HepG2 (cell line): ENCODE results near the gene CAMTA1. TPM values are rescaled to one million over a fixed set of nuclear protein-coding genes. Genes with fewer than 3 reads are reported as not detected.

Experiments
- ATAC-seq: fragments of 200-7000 bp; cut with Tn5 transposase; 3 replicates; pipeline ENCODE4 v1.9.1; 2020; ENCODE audit warnings: mild to moderate bottlenecking, moderate library complexity
- BruUV-seq: library from RNA; stranded (reverse); fragments of 400-500 nt; replicated peaks from 2 replicates; lab custom pipeline; 2021; lab: Mats Ljungman, UMichigan
- CTCF ChIA-PET: fragments of 300-600 bp; formaldehyde crosslinking; extraction: SDS; loops from one replicate; lab custom pipeline; 2021; ENCODE audit warnings: low total read pairs, inconsistent platforms, low intra/inter-chr PET ratio; lab: Yijun Ruan, JAX
- POLR2A ChIA-PET: fragments of 350-600 bp; sonication (Branson Sonifier 250); formaldehyde crosslinking; loops from one replicate; lab custom pipeline; 2020; ENCODE audit warnings: antibody characterized with exemption, inconsistent platforms; lab: Yijun Ruan, JAX
- DNase-seq: peaks from one replicate; pipeline ENCODE4 v3.0.0-alpha.2; 2015; ENCODE audit warnings: low spot score
- FAIRE-seq: peaks from 3 replicates; lab custom pipeline; 2011; peaks lifted over from hg19 to GRCh38; lab: Jason Lieb, UNC
- H2AFZ ChIP-seq: one replicate; pipeline ENCODE4 v1.6.1; 2011; ENCODE audit warnings: low read length, inconsistent platforms
- H3K27ac ChIP-seq: fragments of 300-600 bp; 3 replicates; pipeline ENCODE4 v1.8.0; 2011; ENCODE audit warnings: mixed run types, mild to moderate bottlenecking, mixed read lengths, low read length, inconsistent platforms; ENCODE audit not compliant: insufficient read depth; ENCODE audit errors: extremely low read length
- H3K27me3 ChIP-seq, 2 experiments: fragments of 200-600 bp in 1 of 2; 2 replicates in 1 of 2; 3 replicates in 1 of 2; pipeline versions ENCODE4 v1.6.0 to v1.8.0; 2011; ENCODE audit warnings: low read length in 2 of 2, mild to moderate bottlenecking in 2 of 2, moderate library complexity in 2 of 2, inconsistent platforms in 1 of 2; ENCODE audit not compliant: insufficient read depth in 2 of 2, control insufficient read depth in 1 of 2
- H3K36me3 ChIP-seq, 2 experiments: fragments of 200-600 bp in 1 of 2; replicated peaks in 1 of 2; 2 replicates in 1 of 2; 3 replicates in 1 of 2; pipeline versions ENCODE4 v1.5.1 to v1.8.0; 2011; ENCODE audit warnings: low read length in 2 of 2, inconsistent platforms in 1 of 2; ENCODE audit not compliant: insufficient read depth in 2 of 2, control insufficient read depth in 1 of 2
- H3K4me1 ChIP-seq: 2 replicates; pipeline ENCODE4 v1.5.1; 2012; ENCODE audit warnings: low read length, inconsistent platforms; ENCODE audit not compliant: insufficient read depth
- H3K4me2 ChIP-seq: 2 replicates; pipeline ENCODE4 v1.6.0; 2011; ENCODE audit warnings: low read depth, low read length, inconsistent platforms
- H3K4me3 ChIP-seq, 3 experiments: fragments of 200-600 bp in 1 of 3; sonication (generic), shearing (Covaris generic) in 1 of 3; replicated peaks in 1 of 3; 2 replicates each; pipeline ENCODE4 v1.5.1; 2011 to 2016; ENCODE audit warnings: low read length in 3 of 3, inconsistent platforms in 2 of 3, low read depth in 2 of 3, mild to moderate bottlenecking in 2 of 3, control low read depth in 1 of 3, mixed read lengths in 1 of 3; ENCODE audit not compliant: insufficient read depth in 1 of 3
- H3K79me2 ChIP-seq: one replicate; pipeline ENCODE4 v1.6.1; 2011; ENCODE audit warnings: low read length, inconsistent platforms; ENCODE audit not compliant: insufficient read depth
- H3K9ac ChIP-seq: 2 replicates; pipeline ENCODE4 v1.6.0; 2011; ENCODE audit warnings: mild to moderate bottlenecking, low read depth, low read length, inconsistent platforms; ENCODE audit not compliant: insufficient read depth
- H3K9me3 ChIP-seq: 2 replicates; pipeline ENCODE4 v1.5.1; 2012; ENCODE audit warnings: mild to moderate bottlenecking, low read length
- H4K20me1 ChIP-seq: 2 replicates; pipeline ENCODE4 v1.6.0; 2011; ENCODE audit warnings: inconsistent platforms, mild to moderate bottlenecking, low read length, moderate library complexity; ENCODE audit not compliant: insufficient read depth
- ARNTL ChIP-seq: sonication (generic); formaldehyde crosslinking; IDR thresholded peaks from 2 replicates; pipeline ENCODE4 v1.4.0; 2020; ENCODE audit warnings: mild to moderate bottlenecking, missing genetic modification reagents
- ATF7-NPFF ChIP-seq: sonication (generic); formaldehyde crosslinking; IDR thresholded peaks from 2 replicates; pipeline ENCODE4 v1.8.1; 2023; ENCODE audit warnings: mild to moderate bottlenecking, low read depth, missing genetic modification reagents, moderate library complexity
- CREB1 ChIP-seq, 2 experiments: fragments of 450-650 bp in 1 of 2; IDR thresholded peaks; 2 replicates each; pipeline ENCODE4 v1.6.1; 2016 to 2017; ENCODE audit warnings: control low read depth in 1 of 2, mild to moderate bottlenecking in 1 of 2, missing compliant biosample characterization in 1 of 2, missing genetic modification characterization in 1 of 2
- CREM ChIP-seq, 2 experiments: sonication (generic) in 1 of 2; formaldehyde crosslinking in 1 of 2; IDR thresholded peaks; 2 replicates each; pipeline versions ENCODE4 v1.4.0 to v1.6.1; 2016 to 2020; ENCODE audit warnings: antibody characterized with exemption in 1 of 2, mild to moderate bottlenecking in 1 of 2, missing genetic modification reagents in 1 of 2
- E2F2 ChIP-seq: sonication (generic); formaldehyde crosslinking; IDR thresholded peaks from 2 replicates; pipeline ENCODE4 v1.4.0; 2020; ENCODE audit warnings: missing genetic modification reagents, borderline replicate concordance
- ETS1 ChIP-seq: sonication (generic); formaldehyde crosslinking; IDR thresholded peaks from 2 replicates; pipeline ENCODE4 v1.4.0; 2020; ENCODE audit warnings: missing genetic modification reagents
- FOXK2 ChIP-seq: fragments of 450-650 bp; IDR thresholded peaks from 2 replicates; pipeline ENCODE4 v1.6.1; 2016
- HNF4A ChIP-seq: sonication (generic); formaldehyde crosslinking; IDR thresholded peaks from 2 replicates; pipeline ENCODE4 v1.4.0; 2020; ENCODE audit warnings: missing genetic modification reagents
- HOXA3 ChIP-seq: sonication (generic); formaldehyde crosslinking; IDR thresholded peaks from 2 replicates; pipeline ENCODE4 v1.5.0; 2020; ENCODE audit warnings: missing genetic modification reagents
- KDM1A ChIP-seq: IDR thresholded peaks from 2 replicates; pipeline ENCODE4 v1.6.1; 2016; ENCODE audit warnings: missing compliant biosample characterization
- MXD3 ChIP-seq: IDR thresholded peaks from 2 replicates; pipeline ENCODE4 v1.6.1; 2016; ENCODE audit warnings: mild to moderate bottlenecking, missing biosample characterization, missing genetic modification reagents
- SALL1 ChIP-seq: sonication (generic); formaldehyde crosslinking; IDR thresholded peaks from 2 replicates; pipeline ENCODE4 v1.8.0; 2022; ENCODE audit warnings: mild to moderate bottlenecking, missing genetic modification reagents
- SMARCC2 ChIP-seq: fragments of 450-650 bp; IDR thresholded peaks from 2 replicates; pipeline ENCODE4 v1.6.1; 2017; ENCODE audit warnings: antibody characterized with exemption, mild to moderate bottlenecking
- TFAP4 ChIP-seq: sonication (generic); IDR thresholded peaks from 2 replicates; pipeline ENCODE4 v1.6.1; 2016; ENCODE audit warnings: low read depth, borderline replicate concordance
- U2AF1 ChIP-seq: fragments of 200-400 bp; formaldehyde crosslinking; optimal IDR thresholded peaks from 2 replicates; pipeline ENCODE3; 2017; ENCODE audit warnings: mild to moderate bottlenecking, low read depth, low read length
- ZMYM2 ChIP-seq: sonication (generic); formaldehyde crosslinking; IDR thresholded peaks from 2 replicates; pipeline ENCODE4 v1.8.0; 2022; ENCODE audit warnings: mild to moderate bottlenecking, missing genetic modification reagents
- ZNF350 ChIP-seq: sonication (generic); formaldehyde crosslinking; IDR thresholded peaks from 2 replicates; pipeline ENCODE4 v1.4.0; 2020; ENCODE audit warnings: mild to moderate bottlenecking, low read depth, missing genetic modification reagents, borderline replicate concordance
- ZNF7 ChIP-seq: IDR thresholded peaks from 2 replicates; pipeline ENCODE4 v1.6.1; 2016; ENCODE audit warnings: missing biosample characterization, missing genetic modification reagents
- ZNF780A ChIP-seq: sonication (generic); formaldehyde crosslinking; IDR thresholded peaks from 2 replicates; pipeline ENCODE4 v1.8.0; 2022; ENCODE audit warnings: mild to moderate bottlenecking, missing genetic modification reagents, moderate library complexity
- ZNF784 ChIP-seq: sonication (generic); formaldehyde crosslinking; IDR thresholded peaks from 2 replicates; pipeline ENCODE4 v1.5.1; 2020; ENCODE audit warnings: missing genetic modification reagents, mild to moderate bottlenecking, borderline replicate concordance
- ZNF816 ChIP-seq: sonication (generic); formaldehyde crosslinking; IDR thresholded peaks from 2 replicates; pipeline ENCODE4 v1.8.0; 2022; ENCODE audit warnings: missing genetic modification reagents, mild to moderate bottlenecking, borderline replicate concordance
- WGBS: methylation state at CpG from one replicate; pipeline ENCODE4 v1.1.6; 2017; ENCODE audit warnings: low lambda C conversion rate; 5-methylcytosine and 5-hydroxymethylcytosine counted together
- in situ Hi-C: cut with HindIII; loops from 2 replicates; pipeline ENCODE4 v1.10.0; 2017; ENCODE audit warnings: low pct_unique_long_range_greater_than_20kb; ENCODE audit not compliant: extremely low pct_ligation_motif_present
- intact Hi-C: fragments of 100-400 bp; cut with micrococcal nuclease; formaldehyde crosslinking; loops from one replicate; pipeline ENCODE4 v1.10.0; 2022; ENCODE audit not compliant: unreplicated experiment
- polyA plus RNA-seq, 8 experiments: library from polyadenylated mRNA; depleted of rRNA in 3 of 8; stranded (reverse) in 7 of 8; unstranded in 1 of 8; fragments of >200 nt; fragmentation: Illumina TruSeq in 4 of 8; extraction: Trizol in 4 of 8; gene quantifications; 2 replicates each; pipeline versions ENCODE4 v1.2.1 to v1.2.3, GENCODE V29; 2011 to 2016; ENCODE audit warnings: low read depth in 4 of 8, missing spikeins in 1 of 8, mixed read lengths in 1 of 8; ENCODE audit not compliant: insufficient read depth in 1 of 8
- total RNA-seq, 5 experiments: library from RNA; depleted of rRNA; stranded (reverse); fragments of >200 nt; fragmentation: Illumina TruSeq; extraction: Trizol; gene quantifications; 2 replicates each; pipeline ENCODE4 v1.2.3, GENCODE V29; 2016; ENCODE audit warnings: low read depth in 1 of 5

CAMTA1 gene
- total and polyA plus RNA-seq, 2 of the 13 experiments (the other 11 are each of a cell fraction or from before 2014, with no cell fraction given) = 25.0 to 36.4 TPM

GRCh38 chr1:7159116-7159781, 374.0 kb downstream of the CAMTA1 start:
- in situ Hi-C loops (no loop called here), intact Hi-C loops (no loop called here)
- H3K36me3 ChIP-seq = no peaks in the 10 kb centered on the region
- no peaks in the 10 kb centered on the region for H3K9me3 ChIP-seq
- no peak overlapping the region for H2AFZ ChIP-seq
- no peaks in the 10 kb centered on the region for H3K79me2 ChIP-seq
- ChIA-PET CTCF (no interaction called here), POLR2A (no interaction called here)
- peak overlapping the region; percentile 49 for H3K27ac ChIP-seq
- peaks cover 16% of the 10 kb centered on the region for H3K4me1 ChIP-seq
- no peak overlapping the region for H3K4me3 ChIP-seq
- H4K20me1 ChIP-seq = no peaks in the 10 kb centered on the region
- no peak overlapping the region for H3K9ac ChIP-seq
- H3K27me3 ChIP-seq = peaks cover 0 to 3% of the 10 kb centered on the region in 2 experiments; a peak in 2 of 5 replicates
- H3K4me2 ChIP-seq = peak overlapping the region; percentile 47; the same call in 1 of the 2 replicates
- ATAC-seq (peak; percentile 71), DNase-seq (peak; percentile 43), FAIRE-seq (peak; percentile 43)
- WGBS = 3% methylated on average over 6 of the region's 6 CpGs
- BruUV-seq = no TSS peak
- peak; percentile 51; the same call in 1 of the 2 replicates for TF ChIP-seq HNF4A
- no peak for TF ChIP-seq KDM1A (CRISPR knock-in tag)
- no peak for TF ChIP-seq SMARCC2
- TF ChIP-seq ETS1 = no peak
- no peak for TF ChIP-seq ZNF350
- peak; percentile 21; the same call in 1 of the 2 replicates for TF ChIP-seq SALL1 (CRISPR knock-in tag)
- no peak for TF ChIP-seq U2AF1
- TF ChIP-seq ZNF784 (CRISPR knock-in tag) = no peak
- no peak for TF ChIP-seq ATF7-NPFF (CRISPR knock-in tag)
- no peak for TF ChIP-seq E2F2 (CRISPR knock-in tag)
- TF ChIP-seq ZNF816 = no peak
- no peak for TF ChIP-seq ZNF7
- TF ChIP-seq HOXA3 (CRISPR knock-in tag) = peak; percentile 30; the same call in 1 of the 2 replicates
- TF ChIP-seq ZMYM2 (CRISPR knock-in tag) = no peak
- no peak for TF ChIP-seq MXD3 (CRISPR knock-in tag)
- TF ChIP-seq TFAP4 = peak; percentile 23; the same call in 1 of the 2 replicates
- TF ChIP-seq CREM (IDR thresholded peaks at IDR 0.05) = no peak
- no peak for TF ChIP-seq CREM (CRISPR knock-in tag; IDR thresholded peaks at IDR 0.05)
- TF ChIP-seq ARNTL (CRISPR knock-in tag) = no peak
- no peak for TF ChIP-seq FOXK2
- TF ChIP-seq CREB1 (IDR thresholded peaks at IDR 0.05) = 0 out of 2 replicates have a peak, but pooled peaks have one; percentile 2
- TF ChIP-seq CREB1 (CRISPR knock-in tag; IDR thresholded peaks at IDR 0.05) = no peak
- no peak for TF ChIP-seq ZNF780A (CRISPR knock-in tag)
